Loucy (cell line): ENCODE results near the gene SMAGP.
A peak's percentile ranks its signal among the peaks of the same experiment; 100 is the strongest.

Source experiments
- H2AFZ ChIP-seq: fragments of 200-600 bp; sonication (generic); 2 replicates; pipeline ENCODE4 v1.6.0; 2016; ENCODE audit warnings: antibody characterized with exemption, mild to moderate bottlenecking, low read length, moderate library complexity
- H3F3A ChIP-seq: fragments of 200-600 bp; 2 replicates; pipeline ENCODE4 v1.6.0; 2016; ENCODE audit warnings: antibody characterized with exemption, low read depth, mild to moderate bottlenecking
- H3K27me3 ChIP-seq: fragments of 200-600 bp; sonication (generic); 2 replicates; pipeline ENCODE4 v1.6.1; 2014; ENCODE audit warnings: low read length, mild to moderate bottlenecking; ENCODE audit not compliant: insufficient read depth, poor library complexity, severe bottlenecking
- H3K36me3 ChIP-seq: fragments of 200-600 bp; sonication (generic); 2 replicates; pipeline ENCODE4 v1.6.1; 2016; ENCODE audit warnings: low read length; ENCODE audit not compliant: insufficient read depth
- H3K4me1 ChIP-seq: fragments of 200-600 bp; sonication (generic); 2 replicates; pipeline ENCODE4 v1.5.1; 2014; ENCODE audit warnings: low read length, mild to moderate bottlenecking; ENCODE audit not compliant: insufficient read depth, poor library complexity, severe bottlenecking
- H3K4me2 ChIP-seq: fragments of 200-600 bp; sonication (generic); 2 replicates; pipeline ENCODE4 v1.6.0; 2014; ENCODE audit warnings: antibody characterized with exemption, low read length, low read depth, mild to moderate bottlenecking; ENCODE audit not compliant: poor library complexity, severe bottlenecking
- H3K4me3 ChIP-seq: fragments of 200-600 bp; sonication (generic); 2 replicates; pipeline ENCODE4 v1.5.1; 2014; ENCODE audit warnings: low read length, mild to moderate bottlenecking, mixed read lengths; ENCODE audit not compliant: poor library complexity, severe bottlenecking
- H3K79me2 ChIP-seq: fragments of 200-600 bp; sonication (generic); 2 replicates; pipeline ENCODE4 v1.6.1; 2014; ENCODE audit warnings: low read length; ENCODE audit not compliant: insufficient read depth
- H3K9ac ChIP-seq: fragments of 200-600 bp; sonication (generic); 2 replicates; pipeline ENCODE4 v1.6.0; 2014; ENCODE audit warnings: mild to moderate bottlenecking, low read depth, low read length, moderate library complexity; ENCODE audit not compliant: poor library complexity, severe bottlenecking
- H3K9me2 ChIP-seq: fragments of 200-600 bp; sonication (generic); replicated peaks from 2 replicates; pipeline ENCODE4 v1.6.1; 2016; ENCODE audit warnings: low read depth, low read length, mixed read lengths
- H3K9me3 ChIP-seq: fragments of 200-600 bp; sonication (generic); 2 replicates; pipeline ENCODE4 v1.6.1; 2014; ENCODE audit warnings: mild to moderate bottlenecking, antibody characterized with exemption, low read length, low read depth; ENCODE audit not compliant: insufficient read depth
- H4K20me1 ChIP-seq: fragments of 200-600 bp; sonication (generic); 2 replicates; pipeline ENCODE4 v1.6.0; 2014; ENCODE audit warnings: antibody characterized with exemption, low read length, mild to moderate bottlenecking; ENCODE audit not compliant: insufficient read depth, poor library complexity, severe bottlenecking
- CTCF ChIP-seq: fragments of 200-600 bp; sonication (generic); conservative IDR thresholded peaks from 2 replicates; pipeline ENCODE4 v1.5.1; 2014; ENCODE audit warnings: mild to moderate bottlenecking, antibody characterized with exemption, low read length
- EZH2phosphoT487 ChIP-seq: fragments of 200-600 bp; IDR thresholded peaks from 2 replicates; pipeline ENCODE4 v1.6.1; 2018; ENCODE audit warnings: antibody characterized with exemption, mild to moderate bottlenecking, moderate library complexity, borderline replicate concordance

Gene SMAGP

GRCh38 chr12:51242120-51242519 is 28.1 kb downstream of the SMAGP start:
- H3K27me3 ChIP-seq, result peaks cover 3% of the 10 kb centered on the region
- no peak overlapping the region for H3K4me3 ChIP-seq
- H3K4me1 ChIP-seq, result peaks cover 42% of the 10 kb centered on the region
- H3K79me2 ChIP-seq, result peaks cover 40% of the 10 kb centered on the region
- H3F3A ChIP-seq, result peaks cover 10% of the 10 kb centered on the region; the same call in 1 of the 2 replicates
- no peaks in the 10 kb centered on the region for H3K9me3 ChIP-seq
- H2AFZ ChIP-seq, result no peak overlapping the region
- TF ChIP-seq CTCF (no peak), EZH2phosphoT487 (no peak)
- H3K4me2 ChIP-seq, result peak overlapping the region; percentile 19
- H3K36me3 ChIP-seq, result peaks cover 60% of the 10 kb centered on the region; the same call in 1 of the 2 replicates
- no peaks in the 10 kb centered on the region for H3K9me2 ChIP-seq
- peaks cover 35% of the 10 kb centered on the region for H4K20me1 ChIP-seq
- H3K9ac ChIP-seq, result no peak overlapping the region

GRCh38 chr12:51240971-51241370 is 29.2 kb downstream of the SMAGP start:
- Histone ChIP-seq H3K27me3 (peaks cover 3% of the 10 kb centered on the region), H3K9me2 (no peaks in the 10 kb centered on the region), H3K4me1 (peaks cover 31% of the 10 kb centered on the region), H3K4me3 (peak overlapping the region; percentile 96), H3F3A (peaks cover 10% of the 10 kb centered on the region; the same call in 1 of the 2 replicates), H3K4me2 (peak overlapping the region; percentile 100), H3K36me3 (peaks cover 51% of the 10 kb centered on the region; the same call in 1 of the 2 replicates), H4K20me1 (peaks cover 35% of the 10 kb centered on the region), H3K79me2 (peaks cover 40% of the 10 kb centered on the region), H2AFZ (no peak overlapping the region), H3K9me3 (no peaks in the 10 kb centered on the region), H3K9ac (peak overlapping the region; percentile 98)
- TF ChIP-seq CTCF, result no peak
- TF ChIP-seq EZH2phosphoT487, result no peak

GRCh38 chr12:51238510-51239334 is 31.5 kb downstream of the SMAGP start, which contains the start of gene DAZAP2:
TSS of gene DAZAP2 (plus strand) at chr12:51238826. CDS start at chr12:51238908, 82 bp downstream.
- Histone ChIP-seq H3K4me3 (peak within 1 kb of the TSS; percentile 96), H3K79me2 (peaks cover 40% of the 10 kb centered on the region), H3K9me2 (no peaks in the 10 kb centered on the region), H3F3A (peaks cover 8% of the 10 kb centered on the region; the same call in 1 of the 2 replicates), H3K9ac (peak within 1 kb of the TSS; percentile 98), H3K4me2 (peak within 1 kb of the TSS; percentile 100), H2AFZ (peak within 1 kb of the TSS; percentile 88), H3K27me3 (peaks cover 3% of the 10 kb centered on the region), H3K36me3 (peaks cover 32% of the 10 kb centered on the region; the same call in 1 of the 2 replicates), H3K9me3 (no peaks in the 10 kb centered on the region), H4K20me1 (peaks cover 35% of the 10 kb centered on the region), H3K4me1 (peaks cover 30% of the 10 kb centered on the region)
- peak; percentile 41 for TF ChIP-seq CTCF
- TF ChIP-seq EZH2phosphoT487, result no peak
